Neural progenitor cell (in vitro differentiated cells): ENCODE measurements around the gene INPP5B. TPM values are rescaled to one million over a fixed set of nuclear protein-coding genes. Genes with fewer than 3 reads are reported as not detected.

ENCODE experiments used
- DNase-seq: peaks from one replicate; pipeline ENCODE4 v3.0.0-alpha.2; 2016; ENCODE audit warnings: low spot score
- H2AFZ ChIP-seq: fragments of 200-600 bp; sonication (generic); replicated peaks from 2 replicates; pipeline ENCODE4 v1.6.1; 2016; ENCODE audit warnings: antibody characterized with exemption
- H3F3A ChIP-seq: fragments of 200-600 bp; sonication (generic); 2 replicates; pipeline ENCODE4 v1.6.1; 2016; ENCODE audit warnings: antibody characterized with exemption, low read depth
- H3K27ac ChIP-seq: fragments of 200-600 bp; sonication (generic); 2 replicates; pipeline ENCODE4 v1.5.1; 2016; ENCODE audit warnings: mild to moderate bottlenecking
- H3K27me3 ChIP-seq: fragments of 200-600 bp; sonication (generic); 2 replicates; pipeline ENCODE4 v1.6.1; 2016; ENCODE audit warnings: mild to moderate bottlenecking, moderate library complexity
- H3K36me3 ChIP-seq: fragments of 200-600 bp; sonication (generic); 2 replicates; pipeline ENCODE4 v1.5.1; 2016
- H3K4me1 ChIP-seq: fragments of 200-600 bp; sonication (generic); 2 replicates; pipeline ENCODE4 v1.6.1; 2016; ENCODE audit warnings: mixed run types
- H3K4me2 ChIP-seq: fragments of 200-600 bp; sonication (generic); 2 replicates; pipeline ENCODE4 v1.6.1; 2016
- H3K4me3 ChIP-seq: fragments of 200-600 bp; sonication (generic); 2 replicates; pipeline ENCODE4 v1.5.1; 2016
- H3K79me2 ChIP-seq: fragments of 200-600 bp; sonication (generic); 2 replicates; pipeline ENCODE4 v1.6.1; 2016; ENCODE audit warnings: low read depth
- H3K9ac ChIP-seq: fragments of 200-600 bp; sonication (generic); 2 replicates; pipeline ENCODE4 v1.6.1; 2016
- H3K9me3 ChIP-seq: fragments of 200-600 bp; sonication (generic); 2 replicates; pipeline ENCODE4 v1.5.1; 2016; ENCODE audit warnings: low read depth
- H4K20me1 ChIP-seq: fragments of 200-600 bp; sonication (generic); 2 replicates; pipeline ENCODE4 v1.6.1; 2016; ENCODE audit warnings: low read depth
- H3K27ac Mint-ChIP-seq: 3 replicates; pipeline ENCODE4 v1.8.0; 2021; ENCODE audit warnings: mixed read lengths
- H3K27me3 Mint-ChIP-seq: 2 replicates; pipeline ENCODE4 v1.8.0; 2022; ENCODE audit warnings: low read depth, mild to moderate bottlenecking, inconsistent platforms, moderate library complexity, mixed read lengths; ENCODE audit not compliant: insufficient read depth
- H3K36me3 Mint-ChIP-seq: 3 replicates; pipeline ENCODE4 v1.8.0; 2021; ENCODE audit warnings: mixed read lengths
- H3K4me1 Mint-ChIP-seq: 3 replicates; pipeline ENCODE4 v1.8.0; 2021; ENCODE audit warnings: mixed read lengths
- H3K4me3 Mint-ChIP-seq: 3 replicates; pipeline ENCODE4 v1.8.0; 2021; ENCODE audit warnings: mild to moderate bottlenecking, moderate library complexity, mixed read lengths
- H3K9me3 Mint-ChIP-seq: 3 replicates; pipeline ENCODE4 v1.8.0; 2020; ENCODE audit warnings: mixed read lengths
- EZH2 ChIP-seq: fragments of 200-600 bp; sonication (generic); IDR thresholded peaks from 2 replicates; pipeline ENCODE4 v1.6.1; 2017; ENCODE audit warnings: antibody characterized with exemption, mild to moderate bottlenecking, moderate library complexity
- EZH2phosphoT487 ChIP-seq: fragments of 200-600 bp; sonication (generic); IDR thresholded peaks from 2 replicates; pipeline ENCODE4 v1.6.1; 2017; ENCODE audit warnings: antibody characterized with exemption
- total RNA-seq: library from RNA; depleted of rRNA; stranded (reverse); fragments of >200 nt; gene quantifications from 2 replicates; pipeline ENCODE4 v1.2.3, GENCODE V29; 2015; ENCODE audit warnings: low replicate concordance
- TF ChIP-seq, protein P1 (sequence below): fragments of 200-600 bp; sonication (generic); IDR thresholded peaks from 2 replicates; pipeline ENCODE4 v1.5.1; 2017; ENCODE audit warnings: antibody characterized with exemption, mild to moderate bottlenecking

The INPP5B gene
- total RNA-seq, 1 donor from 2014 or later, result 22.0 TPM

- no peaks in the 10 kb centered on the region for H3K9me3 Mint-ChIP-seq
- no peaks in the 10 kb centered on the region for H3K4me1 ChIP-seq
- peaks cover 51% of the 10 kb centered on the region for H3K79me2 ChIP-seq
- no peak overlapping the region for H3K9ac ChIP-seq
- H3K4me1 Mint-ChIP-seq, result no peaks in the 10 kb centered on the region
- H3F3A ChIP-seq, result no peaks in the 10 kb centered on the region
- no peaks in the 10 kb centered on the region for H3K9me3 ChIP-seq
- H3K4me3 ChIP-seq, result no peak overlapping the region
- no peak overlapping the region for H3K4me2 ChIP-seq
- peaks cover 74% of the 10 kb centered on the region for H4K20me1 ChIP-seq
- H3K27me3 ChIP-seq, result no peaks in the 10 kb centered on the region
- H3K4me3 Mint-ChIP-seq, result no peak overlapping the region
- TF ChIP-seq, protein P1, sequence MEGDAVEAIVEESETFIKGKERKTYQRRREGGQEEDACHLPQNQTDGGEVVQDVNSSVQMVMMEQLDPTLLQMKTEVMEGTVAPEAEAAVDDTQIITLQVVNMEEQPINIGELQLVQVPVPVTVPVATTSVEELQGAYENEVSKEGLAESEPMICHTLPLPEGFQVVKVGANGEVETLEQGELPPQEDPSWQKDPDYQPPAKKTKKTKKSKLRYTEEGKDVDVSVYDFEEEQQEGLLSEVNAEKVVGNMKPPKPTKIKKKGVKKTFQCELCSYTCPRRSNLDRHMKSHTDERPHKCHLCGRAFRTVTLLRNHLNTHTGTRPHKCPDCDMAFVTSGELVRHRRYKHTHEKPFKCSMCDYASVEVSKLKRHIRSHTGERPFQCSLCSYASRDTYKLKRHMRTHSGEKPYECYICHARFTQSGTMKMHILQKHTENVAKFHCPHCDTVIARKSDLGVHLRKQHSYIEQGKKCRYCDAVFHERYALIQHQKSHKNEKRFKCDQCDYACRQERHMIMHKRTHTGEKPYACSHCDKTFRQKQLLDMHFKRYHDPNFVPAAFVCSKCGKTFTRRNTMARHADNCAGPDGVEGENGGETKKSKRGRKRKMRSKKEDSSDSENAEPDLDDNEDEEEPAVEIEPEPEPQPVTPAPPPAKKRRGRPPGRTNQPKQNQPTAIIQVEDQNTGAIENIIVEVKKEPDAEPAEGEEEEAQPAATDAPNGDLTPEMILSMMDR, result no peak
- TF ChIP-seq EZH2 (no peak), EZH2phosphoT487 (no peak)
- no peak overlapping the region for H3K27ac ChIP-seq
- no peaks in the 10 kb centered on the region for H3K36me3 ChIP-seq
- H3K27ac Mint-ChIP-seq, result no peak overlapping the region
- no peak for DNase-seq
- H2AFZ ChIP-seq, result no peak overlapping the region
- H3K36me3 Mint-ChIP-seq, result no peaks in the 10 kb centered on the region
- H3K27me3 Mint-ChIP-seq, result no peaks in the 10 kb centered on the region
Measured at GRCh38 chr1:37845049-37845646, 101.7 kb downstream of the INPP5B start.

- no peaks in the 10 kb centered on the region for H3K9me3 Mint-ChIP-seq
Measured at GRCh38 chr1:37844536-37844935, 102.3 kb downstream of the INPP5B start.

DNA sequence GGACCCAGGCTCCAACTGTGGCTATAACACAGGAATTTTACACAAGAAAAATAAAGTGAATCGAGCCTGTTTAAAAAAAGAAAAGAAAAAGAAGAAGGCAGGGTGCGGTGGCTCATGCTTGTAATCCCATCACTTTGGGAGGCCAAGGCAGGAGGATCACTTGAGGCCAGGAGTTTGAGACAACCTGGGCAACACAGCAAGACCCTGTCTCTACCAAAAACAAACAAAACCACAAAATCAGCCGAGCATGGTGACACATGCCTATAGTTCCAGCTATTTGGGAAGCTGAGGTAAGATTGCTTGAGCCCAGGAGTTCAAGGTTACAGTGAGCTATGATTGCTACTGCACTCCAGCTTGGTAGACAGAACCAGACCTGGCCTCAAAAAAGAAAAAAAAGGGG is 105.2 kb downstream of the INPP5B start:
- TF ChIP-seq, protein P1, result no peak
- TF ChIP-seq EZH2 (no peak), EZH2phosphoT487 (no peak)
- Histone ChIP-seq H3K4me1 (no peaks in the 10 kb centered on the region), H3K27ac (no peak overlapping the region), H2AFZ (no peak overlapping the region), H3K27me3 (no peaks in the 10 kb centered on the region), H3K9ac (no peak overlapping the region), H4K20me1 (peaks cover 45% of the 10 kb centered on the region), H3K9me3 (no peaks in the 10 kb centered on the region), H3F3A (no peaks in the 10 kb centered on the region), H3K79me2 (peaks cover 25% of the 10 kb centered on the region), H3K36me3 (no peaks in the 10 kb centered on the region), H3K4me3 (no peak overlapping the region), H3K4me2 (no peak overlapping the region)
- no peaks in the 10 kb centered on the region for H3K36me3 Mint-ChIP-seq
- no peak overlapping the region for H3K4me3 Mint-ChIP-seq
- H3K27me3 Mint-ChIP-seq, result peaks cover 3% of the 10 kb centered on the region
- H3K9me3 Mint-ChIP-seq, result no peaks in the 10 kb centered on the region
- no peak for DNase-seq
- H3K4me1 Mint-ChIP-seq, result no peaks in the 10 kb centered on the region
- H3K27ac Mint-ChIP-seq, result no peak overlapping the region

More at GRCh38 chr1:37844536-37844935, 102.3 kb downstream of the INPP5B start:
- TF ChIP-seq, protein P1, result no peak
- TF ChIP-seq EZH2phosphoT487 (no peak), EZH2 (no peak)
- H3K9me3 ChIP-seq, result no peaks in the 10 kb centered on the region
- no peaks in the 10 kb centered on the region for H3K27me3 ChIP-seq
- H3F3A ChIP-seq, result no peaks in the 10 kb centered on the region
- H3K36me3 ChIP-seq, result no peaks in the 10 kb centered on the region
- no peak overlapping the region for H3K9ac ChIP-seq
- Mint-ChIP-seq H3K4me3 (no peak overlapping the region), H3K36me3 (no peaks in the 10 kb centered on the region), H3K27ac (no peak overlapping the region), H3K27me3 (no peaks in the 10 kb centered on the region), H3K4me1 (no peaks in the 10 kb centered on the region)
- DNase-seq, result no peak
- no peak overlapping the region for H3K27ac ChIP-seq
- no peak overlapping the region for H2AFZ ChIP-seq
- H3K4me2 ChIP-seq, result no peak overlapping the region
- H3K79me2 ChIP-seq, result peaks cover 48% of the 10 kb centered on the region
- no peak overlapping the region for H3K4me3 ChIP-seq
- peaks cover 69% of the 10 kb centered on the region for H4K20me1 ChIP-seq
- no peaks in the 10 kb centered on the region for H3K4me1 ChIP-seq
